ENCODE measurements around the gene RABGAP1.
A peak's percentile ranks its signal among the peaks of the same experiment; 100 is the strongest.

Gene RABGAP1

GRCh38 chr9:122986010-122986409, 45.2 kb downstream of the RABGAP1 start:
- H3K9me3 ChIP-seq (ENCODE audit: control insufficient read depth, low read length), result no peaks in the 10 kb centered on the region
- no peak overlapping the region for H3K4me3 ChIP-seq (ENCODE audit: extremely low read depth, insufficient read depth, low read length, poor library complexity, severe bottlenecking)
- H3K36me3 ChIP-seq (ENCODE audit: control insufficient read depth, insufficient read depth, low read length), result peaks cover 47% of the 10 kb centered on the region
- 43 to 82% methylated on average over 1 to 4 of the region's 5 CpGs for WGBS, 2 experiments (ENCODE audit: insufficient coverage in 2 of 2)
- H3K4me1 ChIP-seq (ENCODE audit: control insufficient read depth, insufficient read depth, low read length, poor library complexity, severe bottlenecking), result no peaks in the 10 kb centered on the region
- no peak overlapping the region for H3K27ac ChIP-seq (ENCODE audit: low read depth, low read length, severe bottlenecking)

DNA sequence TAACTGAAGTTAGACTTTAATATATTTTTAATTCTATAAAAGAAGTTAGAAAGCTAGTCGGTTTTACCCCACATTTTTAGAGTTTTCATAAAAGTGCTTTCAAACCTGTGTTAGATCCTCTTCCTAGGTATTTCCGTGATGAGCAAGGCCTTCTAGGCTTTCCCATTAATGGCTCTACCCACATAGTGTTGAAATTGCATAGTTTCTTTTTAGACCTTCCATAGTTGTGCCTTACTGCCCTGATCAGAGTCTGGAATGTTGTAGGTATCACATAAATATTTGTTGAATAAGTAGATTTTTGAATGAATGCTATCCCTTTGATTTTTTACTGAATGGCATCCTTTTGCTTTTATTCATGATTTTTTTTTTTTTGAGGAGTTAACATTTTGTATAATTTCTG, 47.3 kb downstream of the RABGAP1 start:
- WGBS, 2 experiments (ENCODE audit: insufficient coverage in 2 of 2), result 100% methylated on average over 1 of the region's 2 CpGs; no CpG with 5 or more reads in 1 of the 2 experiments
- Histone ChIP-seq H3K27ac (ENCODE audit: low read depth, low read length, severe bottlenecking) (no peak overlapping the region), H3K4me1 (ENCODE audit: control insufficient read depth, insufficient read depth, low read length, poor library complexity, severe bottlenecking) (no peaks in the 10 kb centered on the region), H3K9me3 (ENCODE audit: control insufficient read depth, low read length) (no peaks in the 10 kb centered on the region), H3K36me3 (ENCODE audit: control insufficient read depth, insufficient read depth, low read length) (peaks cover 57% of the 10 kb centered on the region), H3K4me3 (ENCODE audit: extremely low read depth, insufficient read depth, low read length, poor library complexity, severe bottlenecking) (no peak overlapping the region)

DNA sequence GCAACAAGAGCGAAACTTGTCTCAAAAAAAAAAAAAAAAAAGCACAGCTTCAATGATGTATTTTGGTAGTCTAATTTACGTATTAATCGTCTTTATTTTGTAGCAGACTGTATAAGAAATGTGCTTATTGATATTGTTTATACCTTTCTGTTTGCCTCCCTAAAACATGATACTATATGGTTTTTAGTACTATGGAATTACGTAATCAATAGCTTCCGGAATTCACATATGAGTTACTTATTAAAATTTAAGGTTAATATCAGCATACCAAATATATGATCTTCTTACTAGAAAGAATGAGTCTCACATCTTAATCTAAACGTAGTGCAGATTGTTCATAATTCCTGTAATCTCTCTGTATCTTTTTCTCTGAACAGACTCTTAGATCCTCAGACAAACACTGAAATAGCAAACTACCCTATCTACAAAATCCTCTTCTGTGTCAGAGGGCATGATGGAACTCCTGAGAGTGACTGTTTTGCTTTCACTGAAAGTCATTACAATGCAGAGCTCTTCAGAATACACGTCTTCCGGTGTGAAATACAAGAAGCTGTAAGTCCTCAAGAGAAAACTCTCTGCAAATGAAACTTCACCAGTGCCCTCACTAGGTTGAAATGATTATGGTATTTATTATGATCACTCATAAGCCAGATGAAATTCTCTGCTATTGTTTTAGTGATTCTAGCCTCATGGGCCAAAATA, 48.3 kb downstream of the RABGAP1 start:
- Histone ChIP-seq H3K4me3 (ENCODE audit: extremely low read depth, insufficient read depth, low read length, poor library complexity, severe bottlenecking) (no peak overlapping the region), H3K9me3 (ENCODE audit: control insufficient read depth, low read length) (no peaks in the 10 kb centered on the region), H3K4me1 (ENCODE audit: control insufficient read depth, insufficient read depth, low read length, poor library complexity, severe bottlenecking) (no peaks in the 10 kb centered on the region), H3K27ac (ENCODE audit: low read depth, low read length, severe bottlenecking) (no peak overlapping the region), H3K36me3 (ENCODE audit: control insufficient read depth, insufficient read depth, low read length) (peaks cover 62% of the 10 kb centered on the region)
- WGBS, 2 experiments (ENCODE audit: insufficient coverage in 2 of 2), result 93% methylated on average over 3 of the region's 8 CpGs; no CpG with 5 or more reads in 1 of the 2 experiments

- Histone ChIP-seq H3K9me3 (ENCODE audit: control insufficient read depth, low read length) (no peaks in the 10 kb centered on the region), H3K27ac (ENCODE audit: low read depth, low read length, severe bottlenecking) (no peak overlapping the region), H3K4me3 (ENCODE audit: extremely low read depth, insufficient read depth, low read length, poor library complexity, severe bottlenecking) (no peak overlapping the region), H3K4me1 (ENCODE audit: control insufficient read depth, insufficient read depth, low read length, poor library complexity, severe bottlenecking) (no peaks in the 10 kb centered on the region), H3K36me3 (ENCODE audit: control insufficient read depth, insufficient read depth, low read length) (peaks cover 49% of the 10 kb centered on the region)
- 75 to 90% methylated on average over 2 to 4 of the region's 4 CpGs for WGBS, 2 experiments (ENCODE audit: insufficient coverage in 2 of 2)
These were observed 50.6 kb downstream of the RABGAP1 start for GRCh38 chr9:122991370-122991830.

DNA sequence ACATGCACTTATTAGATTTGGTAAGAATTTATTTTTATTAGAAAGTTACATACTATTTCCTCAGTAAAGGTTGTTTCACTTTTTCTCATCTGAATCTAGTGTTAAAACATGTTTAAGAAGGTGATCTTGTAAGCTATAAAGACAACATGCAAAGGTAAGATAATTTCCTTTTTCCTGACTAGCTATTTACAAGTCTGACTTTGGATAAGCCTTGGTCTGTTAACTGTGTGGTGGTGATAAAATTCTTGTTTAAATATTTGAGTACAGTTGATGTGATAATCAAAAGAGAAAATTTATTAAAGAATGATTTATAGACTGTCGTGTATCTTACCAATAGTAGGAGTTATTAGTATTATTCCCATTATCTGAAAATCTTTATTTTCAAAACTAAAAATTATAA, 55.8 kb downstream of the RABGAP1 start:
- Histone ChIP-seq H3K27ac (ENCODE audit: low read depth, low read length, severe bottlenecking) (no peak overlapping the region), H3K9me3 (ENCODE audit: control insufficient read depth, low read length) (no peaks in the 10 kb centered on the region), H3K4me1 (ENCODE audit: control insufficient read depth, insufficient read depth, low read length, poor library complexity, severe bottlenecking) (no peaks in the 10 kb centered on the region), H3K36me3 (ENCODE audit: control insufficient read depth, insufficient read depth, low read length) (peaks cover 45% of the 10 kb centered on the region), H3K4me3 (ENCODE audit: extremely low read depth, insufficient read depth, low read length, poor library complexity, severe bottlenecking) (no peak overlapping the region)
- WGBS, 2 experiments (ENCODE audit: insufficient coverage in 2 of 2), result no CpG with 5 or more reads among the region's 1 CpG

DNA sequence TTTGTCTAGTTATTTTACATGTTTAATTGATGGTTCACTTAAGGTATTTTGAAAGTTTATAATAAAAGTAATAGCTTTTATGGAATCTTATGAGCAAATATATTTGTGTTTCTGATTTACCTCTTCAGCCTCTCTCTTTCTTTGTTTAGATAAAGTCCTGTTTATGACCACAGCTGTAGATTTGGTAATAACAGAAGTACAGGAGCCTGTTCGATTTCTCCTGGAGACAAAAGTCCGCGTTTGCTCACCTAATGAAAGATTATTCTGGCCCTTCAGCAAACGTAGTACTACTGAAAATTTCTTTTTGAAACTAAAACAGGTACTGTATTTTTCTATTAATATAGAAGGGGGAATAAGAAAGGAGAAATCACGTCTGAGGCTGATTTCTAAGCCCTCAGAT, 57.6 kb downstream of the RABGAP1 start:
- Histone ChIP-seq H3K4me3 (ENCODE audit: extremely low read depth, insufficient read depth, low read length, poor library complexity, severe bottlenecking) (no peak overlapping the region), H3K27ac (ENCODE audit: low read depth, low read length, severe bottlenecking) (no peak overlapping the region), H3K9me3 (ENCODE audit: control insufficient read depth, low read length) (no peaks in the 10 kb centered on the region), H3K36me3 (ENCODE audit: control insufficient read depth, insufficient read depth, low read length) (peaks cover 35% of the 10 kb centered on the region), H3K4me1 (ENCODE audit: control insufficient read depth, insufficient read depth, low read length, poor library complexity, severe bottlenecking) (no peaks in the 10 kb centered on the region)
- WGBS, 2 experiments (ENCODE audit: insufficient coverage in 2 of 2), result 87% methylated on average over 3 of the region's 5 CpGs; no CpG with 5 or more reads in 1 of the 2 experiments

GRCh38 chr9:123000371-123001068, 59.7 kb downstream of the RABGAP1 start:
- no peaks in the 10 kb centered on the region for H3K4me1 ChIP-seq (ENCODE audit: control insufficient read depth, insufficient read depth, low read length, poor library complexity, severe bottlenecking)
- H3K27ac ChIP-seq (ENCODE audit: low read depth, low read length, severe bottlenecking), result no peak overlapping the region
- H3K36me3 ChIP-seq (ENCODE audit: control insufficient read depth, insufficient read depth, low read length), result peaks cover 36% of the 10 kb centered on the region
- 90 to 100% methylated on average over 1 of the region's 1 CpG for WGBS, 2 experiments (ENCODE audit: insufficient coverage in 2 of 2)
- H3K9me3 ChIP-seq (ENCODE audit: control insufficient read depth, low read length), result no peaks in the 10 kb centered on the region
- H3K4me3 ChIP-seq (ENCODE audit: extremely low read depth, insufficient read depth, low read length, poor library complexity, severe bottlenecking), result no peak overlapping the region

DNA sequence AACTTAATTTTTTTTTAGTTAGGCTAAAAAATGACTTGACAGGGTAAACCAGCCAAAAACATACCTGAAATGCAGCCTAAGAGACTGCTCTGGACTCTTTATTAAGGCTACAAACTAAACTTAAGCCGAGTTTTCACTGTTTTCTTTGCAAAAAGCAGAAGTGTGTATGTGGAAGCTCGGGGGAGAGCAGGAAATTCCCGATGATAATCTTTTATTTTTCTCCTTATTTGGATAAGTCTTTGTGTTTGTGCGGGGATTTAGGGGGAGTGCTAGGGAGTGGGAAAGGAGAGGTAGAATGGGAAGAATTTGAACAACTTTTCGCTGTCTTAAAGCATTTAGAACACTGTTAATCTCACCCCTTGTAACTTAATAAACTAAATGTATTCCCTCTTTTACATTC, 61.9 kb downstream of the RABGAP1 start:
- WGBS, 2 experiments (ENCODE audit: insufficient coverage in 2 of 2), result 100% methylated on average over 1 of the region's 5 CpGs; no CpG with 5 or more reads in 1 of the 2 experiments
- peak overlapping the region; percentile 11 for H3K27ac ChIP-seq (ENCODE audit: low read depth, low read length, severe bottlenecking)
- H3K36me3 ChIP-seq (ENCODE audit: control insufficient read depth, insufficient read depth, low read length), result peaks cover 38% of the 10 kb centered on the region
- peaks cover 4% of the 10 kb centered on the region for H3K4me1 ChIP-seq (ENCODE audit: control insufficient read depth, insufficient read depth, low read length, poor library complexity, severe bottlenecking)
- H3K9me3 ChIP-seq (ENCODE audit: control insufficient read depth, low read length), result no peaks in the 10 kb centered on the region
- no peak overlapping the region for H3K4me3 ChIP-seq (ENCODE audit: extremely low read depth, insufficient read depth, low read length, poor library complexity, severe bottlenecking)

DNA sequence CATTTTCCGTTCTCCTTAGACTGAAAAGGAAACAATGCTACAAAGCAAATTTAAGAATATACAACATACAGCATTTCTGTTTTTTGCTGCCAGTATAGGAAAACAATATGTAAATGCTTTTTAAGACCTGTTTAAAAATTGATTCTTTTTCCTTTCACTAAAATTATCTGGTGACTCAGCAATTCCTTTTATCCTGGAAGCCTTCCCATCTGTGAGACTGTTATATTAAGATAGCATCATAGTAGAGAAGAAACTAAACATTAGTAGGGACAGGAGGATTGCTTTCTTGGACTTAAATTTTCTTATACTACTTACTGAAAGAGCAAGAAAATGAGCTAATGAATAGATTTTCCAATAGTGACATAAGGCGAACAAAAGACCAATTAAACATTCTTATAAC, 62.6 kb downstream of the RABGAP1 start:
- Histone ChIP-seq H3K4me3 (ENCODE audit: extremely low read depth, insufficient read depth, low read length, poor library complexity, severe bottlenecking) (no peak overlapping the region), H3K27ac (ENCODE audit: low read depth, low read length, severe bottlenecking) (peak overlapping the region; percentile 11), H3K9me3 (ENCODE audit: control insufficient read depth, low read length) (no peaks in the 10 kb centered on the region), H3K36me3 (ENCODE audit: control insufficient read depth, insufficient read depth, low read length) (peaks cover 38% of the 10 kb centered on the region), H3K4me1 (ENCODE audit: control insufficient read depth, insufficient read depth, low read length, poor library complexity, severe bottlenecking) (peaks cover 4% of the 10 kb centered on the region)
- WGBS, 2 experiments (ENCODE audit: insufficient coverage in 2 of 2), result no CpG with 5 or more reads among the region's 2 CpGs

- Histone ChIP-seq H3K4me1 (ENCODE audit: control insufficient read depth, insufficient read depth, low read length, poor library complexity, severe bottlenecking) (peaks cover 4% of the 10 kb centered on the region), H3K4me3 (ENCODE audit: extremely low read depth, insufficient read depth, low read length, poor library complexity, severe bottlenecking) (no peak overlapping the region), H3K27ac (ENCODE audit: low read depth, low read length, severe bottlenecking) (no peak overlapping the region), H3K36me3 (ENCODE audit: control insufficient read depth, insufficient read depth, low read length) (peaks cover 34% of the 10 kb centered on the region), H3K9me3 (ENCODE audit: control insufficient read depth, low read length) (no peaks in the 10 kb centered on the region)
- no CpG with 5 or more reads among the region's 1 CpG for WGBS, 2 experiments (ENCODE audit: insufficient coverage in 2 of 2)
These were observed 65.1 kb downstream of the RABGAP1 start for GRCh38 chr9:123005964-123006363.

DNA sequence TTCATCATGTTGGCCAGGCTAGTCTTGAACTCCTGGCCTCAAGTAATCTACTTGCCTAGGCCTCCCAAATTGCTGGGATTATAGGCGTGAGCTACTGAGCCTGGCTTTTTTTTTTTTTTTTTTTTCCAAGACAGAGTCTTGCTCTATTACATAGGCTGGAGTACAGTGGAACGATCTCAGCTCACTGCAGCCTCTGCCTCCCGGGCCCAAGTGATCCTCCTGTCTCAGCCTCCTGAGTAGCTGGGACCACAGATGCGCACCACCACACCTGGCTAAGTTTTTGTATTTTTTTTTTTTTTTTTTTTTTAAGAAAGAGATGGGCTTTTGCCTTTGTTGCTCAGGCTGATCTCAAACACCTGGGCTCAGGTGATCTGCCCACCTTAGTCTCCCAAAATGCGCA, 66.4 kb downstream of the RABGAP1 start:
- H3K36me3 ChIP-seq (ENCODE audit: control insufficient read depth, insufficient read depth, low read length), result peaks cover 46% of the 10 kb centered on the region
- no peak overlapping the region for H3K4me3 ChIP-seq (ENCODE audit: extremely low read depth, insufficient read depth, low read length, poor library complexity, severe bottlenecking)
- H3K9me3 ChIP-seq (ENCODE audit: control insufficient read depth, low read length), result no peaks in the 10 kb centered on the region
- peaks cover 4% of the 10 kb centered on the region for H3K4me1 ChIP-seq (ENCODE audit: control insufficient read depth, insufficient read depth, low read length, poor library complexity, severe bottlenecking)
- 50 to 92% methylated on average over 2 of the region's 5 CpGs for WGBS, 2 experiments (ENCODE audit: insufficient coverage in 2 of 2)
- H3K27ac ChIP-seq (ENCODE audit: low read depth, low read length, severe bottlenecking), result no peak overlapping the region

Data from mesodermal cell (in vitro differentiated cells).